Caki2 (cell line): ENCODE results near the gene PTH1R. TPM values are rescaled to one million over a fixed set of nuclear protein-coding genes. Genes with fewer than 3 reads are reported as not detected.
A peak's percentile ranks its signal among the peaks of the same experiment; 100 is the strongest.

ENCODE experiments used
- DNase-seq: peaks from one replicate; pipeline ENCODE4 v3.0.0-alpha.2; 2015; ENCODE audit warnings: low read depth
- in situ Hi-C: cut with HindIII; loops from 2 replicates; pipeline ENCODE4 v1.10.0; 2016; ENCODE audit warnings: low sequenced_read_pairs, low pct_unique_long_range_greater_than_20kb, mixed read lengths
- total RNA-seq: library from RNA; depleted of rRNA; stranded (reverse); fragments of >200 nt; shearing (Covaris generic); gene quantifications from 2 replicates; pipeline ENCODE4 v1.2.3, GENCODE V29; 2014; ENCODE audit warnings: low replicate concordance

PTH1R gene
- total RNA-seq, 1 experiment from 2014 or later: 3.3 TPM

DNA sequence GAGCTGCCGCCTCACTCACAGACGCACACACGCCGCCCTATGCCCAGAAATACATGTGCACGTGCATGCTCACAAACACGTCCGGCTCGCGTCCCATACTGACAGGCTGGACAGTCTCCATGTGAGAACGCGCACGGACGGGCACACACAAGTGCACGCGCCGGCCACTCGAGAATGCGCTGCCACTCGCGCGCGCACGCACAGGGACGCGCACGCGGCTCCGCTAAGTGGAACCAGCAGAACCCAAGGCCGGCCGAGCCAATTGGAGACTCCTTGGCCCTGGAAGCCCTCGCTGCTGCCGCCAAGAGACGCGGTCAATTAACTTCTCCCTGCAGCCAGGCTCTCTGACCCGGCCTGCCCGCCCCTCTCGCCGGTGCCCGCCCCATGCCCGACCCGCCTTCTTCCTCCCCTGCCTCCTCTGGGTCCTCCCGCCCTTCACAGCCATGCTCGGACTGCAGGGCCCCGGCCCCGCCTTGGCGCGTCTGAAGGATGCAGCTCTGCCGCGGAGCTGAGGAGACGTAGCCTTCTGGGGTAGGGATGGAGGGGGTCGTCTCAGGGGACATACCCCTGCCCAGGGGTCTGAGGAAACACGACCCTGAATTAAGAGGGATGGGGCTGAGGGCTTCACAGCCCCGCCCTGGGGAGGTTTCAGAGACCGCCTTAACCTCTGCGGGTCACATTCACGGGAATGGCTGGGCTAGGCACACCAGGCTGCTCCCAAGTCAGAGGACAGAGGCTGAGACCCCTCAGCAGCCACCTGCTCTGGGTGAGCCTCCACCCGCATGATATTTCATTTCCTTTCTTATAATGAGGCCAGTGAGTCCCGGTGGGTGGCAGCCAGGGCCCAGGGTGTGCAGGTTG, 15.0 kb downstream of the PTH1R start:
- peak; percentile 89 for DNase-seq
- in situ Hi-C loops: no loop called here

DNA sequence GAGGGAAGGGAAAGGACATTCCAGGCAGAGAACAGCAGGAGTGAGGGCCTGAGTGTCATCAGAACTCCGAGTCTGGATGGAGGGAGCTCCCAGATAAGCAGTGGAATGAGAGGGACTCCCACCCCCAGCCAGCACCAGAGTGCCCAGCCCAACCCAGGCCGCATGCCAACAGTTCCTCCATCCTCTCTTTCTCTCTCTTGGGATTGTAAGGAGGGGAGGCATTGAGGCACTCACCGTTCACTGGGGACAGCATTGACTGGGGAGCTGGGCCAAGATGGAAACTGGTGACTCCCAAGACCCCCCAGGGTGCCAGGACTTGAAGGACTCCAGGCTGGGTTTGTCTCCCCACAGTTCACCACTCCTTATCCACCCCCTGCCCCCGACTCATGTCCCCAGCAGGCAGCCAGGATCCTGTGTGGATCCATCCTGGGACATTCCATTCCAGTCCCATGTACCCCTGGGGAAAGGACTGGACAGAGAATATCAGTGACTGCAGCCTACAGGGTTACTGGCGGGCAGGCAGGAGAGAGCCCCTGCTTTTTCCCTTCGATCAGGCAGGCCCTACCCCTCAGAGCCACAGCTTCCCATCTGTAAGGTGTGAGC, 15.7 kb downstream of the PTH1R start:
- DNase-seq: no peak
- in situ Hi-C loops: no loop called here

DNA sequence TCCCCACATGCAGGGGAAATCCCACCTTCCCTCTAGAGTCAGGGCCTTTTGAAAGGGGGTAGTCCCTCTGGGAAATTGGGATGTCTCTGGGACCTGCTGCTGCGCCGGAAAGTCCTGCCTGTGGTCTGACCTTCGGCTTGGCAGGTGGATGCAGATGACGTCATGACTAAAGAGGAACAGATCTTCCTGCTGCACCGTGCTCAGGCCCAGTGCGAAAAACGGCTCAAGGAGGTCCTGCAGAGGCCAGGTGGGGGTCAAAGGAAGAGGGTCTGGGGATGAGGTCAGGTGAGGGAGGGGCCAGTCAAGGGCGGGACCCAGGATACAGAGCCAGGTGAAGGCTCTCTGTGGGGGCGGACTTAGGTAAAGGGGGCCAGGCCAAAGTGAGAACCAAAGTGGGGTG, 16.2 kb downstream of the PTH1R start:
- DNase-seq: no peak
- in situ Hi-C loops: no loop called here

DNA sequence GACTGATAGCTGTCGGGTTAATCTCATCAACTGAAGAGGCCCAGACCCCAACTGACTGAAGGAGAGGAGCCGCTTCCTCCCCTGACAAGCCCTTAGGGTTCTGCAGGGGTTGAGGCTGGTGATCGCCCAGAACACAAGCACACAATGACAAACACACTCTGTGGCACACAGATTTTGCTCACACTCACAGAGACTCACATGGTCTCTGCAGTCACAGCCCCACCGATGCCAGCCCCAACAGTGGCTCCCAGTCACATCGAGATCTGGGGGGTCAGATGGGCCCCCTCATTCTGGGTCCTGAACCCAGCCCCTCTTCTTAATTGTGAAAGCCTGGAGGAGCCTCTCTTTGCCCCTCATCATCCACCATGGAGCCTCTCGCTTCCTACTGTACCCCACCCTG, 16.7 kb downstream of the PTH1R start:
- no peak for DNase-seq
- in situ Hi-C loops: no loop called here

DNA sequence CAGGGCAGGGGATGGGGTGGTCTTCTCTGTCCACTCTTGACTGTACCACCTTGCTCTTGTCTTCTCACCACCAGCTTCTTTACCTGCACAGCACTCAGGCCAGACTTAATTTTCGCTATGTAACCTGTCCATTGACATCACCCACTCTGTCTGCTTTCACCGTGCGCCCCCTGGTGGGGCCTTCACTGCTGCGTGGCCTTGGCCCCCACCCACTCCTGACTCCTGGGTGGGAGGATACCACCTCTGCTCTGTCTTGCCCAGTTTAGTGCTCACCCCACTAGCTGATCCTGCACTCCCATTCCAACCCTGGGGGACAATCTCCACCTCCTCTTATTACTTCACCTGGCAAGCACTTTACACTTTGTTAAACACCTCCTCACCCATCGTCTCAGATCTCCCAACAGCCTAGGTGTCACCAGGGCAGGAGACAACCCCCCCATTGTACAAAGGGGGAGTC, 17.7 kb downstream of the PTH1R start:
- peak; percentile 34 for DNase-seq

DNA sequence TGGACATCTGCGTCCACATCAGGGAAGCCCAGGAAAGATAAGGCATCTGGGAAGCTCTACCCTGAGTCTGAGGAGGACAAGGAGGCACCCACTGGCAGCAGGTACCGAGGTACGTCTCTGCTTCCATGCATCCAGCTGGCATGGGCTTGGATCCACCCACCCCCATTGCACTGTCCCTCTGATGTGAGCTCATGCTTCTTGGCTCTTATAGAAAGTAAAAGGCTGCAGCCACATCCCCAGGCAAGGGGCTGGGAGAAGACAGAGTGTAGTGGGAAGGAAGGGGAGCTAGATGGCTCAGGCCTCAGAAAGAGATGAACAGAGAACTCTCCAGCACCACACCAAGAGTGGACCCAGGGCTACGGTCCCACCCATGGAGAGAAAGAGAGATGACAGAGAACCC, 18.2 kb downstream of the PTH1R start:
- no peak for DNase-seq
- in situ Hi-C loops: no loop called here

More for the DNA sequence above, 17.7 kb downstream of the PTH1R start:
- in situ Hi-C loops: no loop called here

DNA sequence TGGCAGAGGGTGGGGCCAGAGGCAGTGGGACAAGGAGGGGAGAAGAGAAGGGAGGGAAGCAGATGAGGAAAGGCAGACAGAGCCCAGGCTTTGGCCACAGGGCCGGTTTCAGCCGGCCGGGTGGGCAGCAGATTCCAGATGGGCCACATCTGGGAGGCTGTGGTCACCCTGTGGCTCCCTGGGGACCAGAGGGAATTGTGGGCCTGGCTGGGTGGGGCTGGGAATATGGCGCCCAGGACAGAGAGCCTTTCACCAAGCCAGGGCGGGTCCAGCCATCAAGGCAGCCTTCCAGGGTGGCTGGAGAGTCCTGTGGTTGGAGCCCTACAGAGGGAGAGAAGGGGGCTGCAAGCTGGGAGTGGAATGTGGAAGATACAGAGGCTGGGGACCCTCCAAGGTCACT, 18.9 kb downstream of the PTH1R start:
- DNase-seq: no peak
- in situ Hi-C loops: no loop called here

DNA sequence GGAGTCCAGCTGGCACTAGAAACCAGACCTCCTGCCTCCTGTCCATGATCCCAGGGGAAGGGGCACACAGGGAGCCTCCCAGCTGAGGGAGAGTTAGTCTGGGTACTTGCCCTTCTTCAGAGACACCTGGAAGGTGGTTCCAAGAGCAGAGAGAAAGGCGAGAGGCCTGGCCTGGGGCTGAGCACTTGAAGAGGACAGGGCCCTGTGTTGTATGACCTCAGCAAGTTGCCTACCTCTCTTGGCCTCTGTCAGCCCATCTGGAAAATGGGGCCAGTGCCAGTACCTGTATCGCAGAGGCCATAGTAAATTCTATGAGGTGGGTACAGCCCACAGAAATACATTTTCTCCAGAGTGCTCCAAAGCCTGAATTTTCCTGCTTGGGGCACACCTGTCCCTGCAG, 19.5 kb downstream of the PTH1R start:
- in situ Hi-C loops: no loop called here
- DNase-seq: no peak

DNA sequence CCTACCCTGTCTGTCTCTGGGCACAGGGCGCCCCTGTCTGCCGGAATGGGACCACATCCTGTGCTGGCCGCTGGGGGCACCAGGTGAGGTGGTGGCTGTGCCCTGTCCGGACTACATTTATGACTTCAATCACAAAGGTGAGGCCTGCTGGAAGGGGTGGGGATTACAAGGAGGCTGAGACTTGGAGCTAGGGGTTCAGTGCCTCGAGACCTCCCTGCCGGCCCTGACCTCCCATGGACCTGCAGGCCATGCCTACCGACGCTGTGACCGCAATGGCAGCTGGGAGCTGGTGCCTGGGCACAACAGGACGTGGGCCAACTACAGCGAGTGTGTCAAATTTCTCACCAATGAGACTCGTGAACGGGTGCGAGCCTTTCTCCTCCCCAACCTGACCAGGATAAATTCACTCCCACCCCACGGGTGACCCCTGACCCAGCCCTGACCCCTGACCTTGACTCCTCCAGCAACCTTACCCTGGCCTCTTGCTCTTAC, 20.4 kb downstream of the PTH1R start:
- in situ Hi-C loops: no loop called here
- no peak for DNase-seq

DNA sequence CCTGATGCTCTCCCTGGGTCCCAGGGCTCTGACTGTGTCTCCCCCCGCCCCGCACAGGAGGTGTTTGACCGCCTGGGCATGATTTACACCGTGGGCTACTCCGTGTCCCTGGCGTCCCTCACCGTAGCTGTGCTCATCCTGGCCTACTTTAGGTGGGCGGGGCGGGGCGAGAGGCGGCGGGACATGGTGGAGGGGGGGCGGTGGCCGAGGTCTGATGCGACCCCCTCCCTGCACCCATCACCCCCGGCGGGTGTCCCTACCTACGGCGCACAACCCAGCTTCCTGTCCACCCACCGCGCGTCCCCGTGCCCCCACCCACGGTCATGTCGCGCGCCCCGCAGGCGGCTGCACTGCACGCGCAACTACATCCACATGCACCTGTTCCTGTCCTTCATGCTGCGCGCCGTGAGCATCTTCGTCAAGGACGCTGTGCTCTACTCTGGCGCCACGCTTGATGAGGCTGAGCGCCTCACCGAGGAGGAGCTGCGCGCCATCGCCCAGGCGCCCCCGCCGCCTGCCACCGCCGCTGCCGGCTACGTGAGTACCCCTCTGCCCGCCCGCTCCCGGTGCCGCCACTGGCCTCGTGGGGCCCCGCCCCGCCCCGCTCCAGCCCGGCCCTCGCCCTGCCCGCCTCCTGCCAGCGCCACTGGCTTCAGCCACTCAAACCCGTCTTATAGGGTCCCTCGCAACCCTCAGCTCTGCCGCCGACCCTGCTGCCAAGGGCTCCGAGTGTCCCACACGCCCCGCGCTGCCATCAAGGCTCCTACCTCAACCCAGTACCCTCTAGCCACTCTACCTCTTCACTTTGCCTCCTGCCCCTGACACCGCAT, 21.0 kb downstream of the PTH1R start:
- DNase-seq: no peak
- in situ Hi-C loops: no loop called here

DNA sequence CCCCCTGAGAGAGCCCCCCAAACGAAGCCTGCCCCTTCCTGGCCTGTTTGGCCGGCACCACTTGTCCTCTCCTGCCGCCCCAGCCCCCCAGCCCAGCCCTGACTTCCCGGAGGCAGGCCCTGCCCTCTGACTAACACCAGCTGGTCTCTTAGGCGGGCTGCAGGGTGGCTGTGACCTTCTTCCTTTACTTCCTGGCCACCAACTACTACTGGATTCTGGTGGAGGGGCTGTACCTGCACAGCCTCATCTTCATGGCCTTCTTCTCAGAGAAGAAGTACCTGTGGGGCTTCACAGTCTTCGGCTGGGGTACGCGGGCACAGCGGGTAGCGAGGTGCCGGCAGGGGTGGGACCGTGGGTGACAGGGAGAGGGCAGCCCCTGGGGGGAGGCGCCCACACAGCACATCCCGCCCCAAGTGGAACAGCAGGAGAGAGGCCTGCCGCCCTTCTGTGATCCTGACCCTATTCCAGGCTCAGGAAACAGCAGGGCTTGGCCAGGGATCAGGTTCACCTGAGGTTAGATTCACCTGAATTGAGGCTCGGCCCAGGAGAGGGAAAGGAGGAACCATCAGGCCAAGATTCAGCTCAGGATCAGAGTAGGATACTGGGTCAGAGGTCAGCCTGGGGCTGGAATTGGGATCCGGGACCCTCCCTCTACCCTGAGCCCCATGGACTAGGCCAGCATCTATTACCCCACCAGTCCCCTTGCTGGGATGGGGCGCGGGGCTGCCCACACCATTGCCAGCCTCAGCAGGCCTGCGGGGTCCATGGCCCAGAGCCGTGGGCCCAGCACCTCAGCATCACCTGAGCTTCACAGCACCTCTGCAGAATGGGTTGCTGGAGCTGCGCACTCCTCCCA, 21.9 kb downstream of the PTH1R start:
- in situ Hi-C loops: no loop called here
- DNase-seq: no peak

DNA sequence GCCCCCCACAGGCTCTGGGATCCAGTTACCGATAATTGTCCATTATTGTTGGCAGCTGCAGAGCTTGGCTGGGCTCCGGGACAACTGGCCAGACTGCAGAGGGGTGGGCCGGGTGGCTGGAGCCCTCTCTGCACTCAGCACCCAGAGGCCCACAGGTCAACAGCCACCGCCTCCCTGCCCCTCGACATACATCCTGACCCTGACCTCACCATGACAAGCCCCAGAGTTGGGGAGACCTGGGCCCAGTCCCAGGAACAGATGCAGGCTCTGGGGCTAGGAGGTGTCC, 22.4 kb downstream of the PTH1R start:
- no peak for DNase-seq
- in situ Hi-C loops: no loop called here

DNA sequence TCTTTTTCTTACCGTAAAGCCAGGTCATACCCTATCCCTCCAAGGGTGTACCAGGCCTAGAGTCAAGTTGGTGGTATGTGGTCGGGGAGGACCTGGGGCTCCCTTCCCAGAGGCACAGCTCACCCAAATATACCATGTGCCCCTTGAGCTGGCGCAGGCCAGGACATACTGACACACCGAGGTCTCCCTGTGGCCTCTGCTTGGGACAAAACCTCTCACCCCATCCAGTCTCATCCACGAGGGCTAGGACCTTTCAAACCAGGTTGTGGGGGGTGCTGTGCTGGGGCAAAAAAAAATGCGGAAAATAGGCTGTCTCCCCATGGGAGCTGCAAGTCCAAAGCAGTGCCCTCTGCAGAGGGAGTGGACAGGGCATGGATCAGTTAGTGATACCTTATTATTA, 22.8 kb downstream of the PTH1R start:
- no peak for DNase-seq
- in situ Hi-C loops: no loop called here

DNA sequence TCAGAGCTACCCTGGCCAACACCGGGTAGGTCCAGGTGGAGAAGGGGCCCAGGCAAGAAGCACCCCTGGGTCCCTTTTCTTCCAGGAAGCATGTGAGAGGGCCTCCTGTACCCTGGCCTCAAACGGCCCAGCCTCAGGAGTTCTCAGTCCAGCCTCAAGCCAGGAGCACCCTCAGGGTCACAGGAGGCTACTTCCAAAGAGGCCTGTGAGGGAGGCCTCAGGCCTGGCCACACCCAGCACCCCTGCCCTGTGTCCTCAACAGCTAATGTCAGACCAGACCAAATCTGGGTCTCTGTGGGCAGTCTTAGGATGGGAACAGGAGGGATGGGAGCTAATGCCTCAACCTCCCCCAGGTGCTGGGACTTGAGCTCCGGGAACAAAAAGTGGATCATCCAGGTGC, 23.5 kb downstream of the PTH1R start:
- no peak for DNase-seq
- in situ Hi-C loops: no loop called here

DNA sequence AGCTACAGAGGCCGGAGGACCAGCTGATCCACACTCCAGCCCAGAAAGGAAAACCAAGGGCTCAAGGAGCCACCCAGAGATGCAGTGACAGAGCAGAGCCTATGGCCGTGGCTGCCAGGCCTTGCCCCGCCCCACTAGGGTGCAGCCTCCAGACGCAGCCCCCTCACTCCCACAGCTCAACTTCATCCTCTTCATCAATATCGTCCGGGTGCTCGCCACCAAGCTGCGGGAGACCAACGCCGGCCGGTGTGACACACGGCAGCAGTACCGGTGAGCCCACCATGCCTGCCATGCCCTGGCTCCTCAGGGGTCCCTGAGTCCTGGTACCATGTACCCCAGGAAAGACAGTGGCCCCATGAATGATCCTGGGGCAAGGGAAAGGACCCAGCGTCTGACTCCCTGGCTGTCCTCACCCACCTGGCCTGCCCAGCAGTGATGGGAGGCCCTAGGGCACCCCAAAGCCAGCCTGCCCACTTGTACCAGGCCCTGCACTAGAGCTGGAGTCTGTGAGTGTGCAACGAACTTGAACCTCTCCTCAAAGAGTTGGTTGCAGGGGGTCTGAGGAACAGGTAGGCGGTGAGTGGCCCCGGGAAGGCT, 24.2 kb downstream of the PTH1R start:
- DNase-seq: no peak
- in situ Hi-C loops: no loop called here

DNA sequence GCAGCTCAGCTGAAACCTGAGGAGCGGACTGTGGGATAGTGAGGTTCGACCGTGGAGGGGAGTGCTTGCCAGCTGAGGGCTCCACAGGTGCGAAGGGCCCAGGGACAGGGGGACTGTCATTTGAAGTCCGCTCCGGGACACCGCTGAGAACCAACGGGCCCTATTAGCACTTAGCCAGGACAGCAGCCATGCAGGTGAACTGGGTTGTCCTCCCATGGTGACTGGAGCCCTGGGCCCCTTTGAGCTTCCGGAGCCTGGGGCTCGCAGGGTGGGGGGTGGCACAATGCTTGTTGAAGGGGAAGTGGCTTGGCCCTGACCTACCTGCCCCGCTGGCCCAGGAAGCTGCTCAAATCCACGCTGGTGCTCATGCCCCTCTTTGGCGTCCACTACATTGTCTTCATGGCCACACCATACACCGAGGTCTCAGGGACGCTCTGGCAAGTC, 24.7 kb downstream of the PTH1R start:
- in situ Hi-C loops: no loop called here
- no peak for DNase-seq

DNA sequence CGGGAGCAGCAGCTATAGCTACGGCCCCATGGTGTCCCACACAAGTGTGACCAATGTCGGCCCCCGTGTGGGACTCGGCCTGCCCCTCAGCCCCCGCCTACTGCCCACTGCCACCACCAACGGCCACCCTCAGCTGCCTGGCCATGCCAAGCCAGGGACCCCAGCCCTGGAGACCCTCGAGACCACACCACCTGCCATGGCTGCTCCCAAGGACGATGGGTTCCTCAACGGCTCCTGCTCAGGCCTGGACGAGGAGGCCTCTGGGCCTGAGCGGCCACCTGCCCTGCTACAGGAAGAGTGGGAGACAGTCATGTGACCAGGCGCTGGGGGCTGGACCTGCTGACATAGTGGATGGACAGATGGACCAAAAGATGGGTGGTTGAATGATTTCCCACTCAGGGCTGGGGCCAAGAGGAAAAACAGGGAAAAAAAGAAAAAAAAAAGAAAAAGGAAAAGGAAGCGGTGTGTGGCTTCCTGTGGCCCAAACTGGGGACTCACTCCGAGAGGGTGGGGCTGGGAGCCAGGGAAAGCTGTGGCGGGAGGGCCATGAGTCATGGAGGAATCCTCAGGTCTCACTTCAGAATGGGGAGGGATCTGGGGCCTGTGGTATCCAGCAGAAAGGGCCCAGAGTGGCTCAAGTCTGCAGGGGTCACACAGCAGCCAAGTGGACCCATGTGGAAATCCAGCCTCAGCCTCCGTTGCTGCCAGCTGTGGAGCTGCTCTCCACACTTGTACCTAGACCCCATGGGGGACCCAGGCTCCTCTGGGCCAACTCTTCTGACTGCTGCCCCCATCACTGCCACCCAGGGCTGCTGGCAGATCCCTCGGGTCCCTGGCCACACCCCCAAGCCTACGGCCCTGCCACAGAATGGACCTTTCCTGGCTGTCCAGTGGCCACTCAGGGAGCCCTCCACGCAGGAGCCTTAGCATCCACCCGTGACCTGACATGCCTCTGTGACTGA, 26.1 kb downstream of the PTH1R start:
- no peak for DNase-seq
- in situ Hi-C loops: no loop called here
